ENCODE measurements around the gene ATP13A2.

- TF ChIP-seq CTCF (IDR thresholded peaks at IDR 0.05) (no peak), EZH2 (IDR thresholded peaks at IDR 0.05) (no peak), EZH2phosphoT487 (IDR thresholded peaks at IDR 0.05) (no peak)
Observed at GRCh38 chr1:17052641-17053040, 40.9 kb upstream of the ATP13A2 start.

Measured in neural progenitor cell (in vitro differentiated cells).